Measurements from ENCODE around the gene KATNB1.

Gene KATNB1

DNA sequence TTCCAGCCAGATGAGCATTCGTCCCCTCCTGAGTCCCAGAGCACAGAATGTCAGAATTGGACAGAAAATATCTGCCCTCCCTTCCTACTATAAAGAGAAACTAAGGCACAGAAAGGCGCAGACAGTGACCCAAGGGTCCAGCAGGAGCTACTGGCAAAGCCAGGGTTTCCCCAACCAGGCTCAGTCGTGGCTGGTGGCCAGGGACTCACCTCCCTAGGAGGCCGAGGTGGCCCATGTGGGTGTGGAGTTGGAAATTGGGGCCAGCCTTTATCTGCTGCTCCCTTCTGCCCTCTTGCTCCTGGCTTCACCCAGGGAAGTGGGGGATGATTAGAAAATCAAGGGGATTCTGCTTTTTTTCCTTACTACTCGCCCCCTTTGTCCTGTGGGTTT is 39.9 kb upstream of the KATNB1 start:
- Mint-ChIP-seq H3K4me1 (peaks cover 11 to 15% of the 10 kb centered on the region in 2 donors), H3K36me3 (no peaks in the 10 kb centered on the region), H3K27me3 (no peaks in the 10 kb centered on the region), H3K4me3 (no peak overlapping the region), H3K27ac (no peak overlapping the region), H3K9me3 (no peaks in the 10 kb centered on the region)
- DNase-seq = no peak
- no peak for ATAC-seq (replicated peaks)

DNA sequence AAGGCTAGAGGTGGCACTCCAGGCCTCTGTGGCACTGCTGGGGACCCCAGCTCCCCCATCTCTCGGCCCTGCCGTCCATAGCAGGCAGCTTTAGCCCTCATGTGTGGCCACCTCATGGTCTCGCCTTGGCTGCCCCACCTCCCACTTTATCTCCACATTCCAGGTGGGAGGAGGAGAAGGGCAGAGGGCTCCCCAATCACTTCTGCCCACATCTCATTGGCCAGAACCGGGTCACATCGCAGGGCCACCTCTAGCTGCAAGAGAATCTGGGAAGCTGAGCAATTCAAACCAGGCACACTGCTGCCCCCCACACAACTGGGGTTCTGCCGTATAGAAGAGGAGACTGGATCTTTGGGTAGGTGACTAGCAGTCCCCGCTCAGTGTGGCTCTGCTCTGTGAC is 39.3 kb upstream of the KATNB1 start:
- no peak for DNase-seq
- Mint-ChIP-seq H3K27me3 (no peaks in the 10 kb centered on the region), H3K9me3 (no peaks in the 10 kb centered on the region), H3K4me1 (peaks cover 9 to 10% of the 10 kb centered on the region in 2 donors), H3K27ac (no peak overlapping the region), H3K36me3 (no peaks in the 10 kb centered on the region), H3K4me3 (no peak overlapping the region)
- ATAC-seq (replicated peaks) = no peak

DNA sequence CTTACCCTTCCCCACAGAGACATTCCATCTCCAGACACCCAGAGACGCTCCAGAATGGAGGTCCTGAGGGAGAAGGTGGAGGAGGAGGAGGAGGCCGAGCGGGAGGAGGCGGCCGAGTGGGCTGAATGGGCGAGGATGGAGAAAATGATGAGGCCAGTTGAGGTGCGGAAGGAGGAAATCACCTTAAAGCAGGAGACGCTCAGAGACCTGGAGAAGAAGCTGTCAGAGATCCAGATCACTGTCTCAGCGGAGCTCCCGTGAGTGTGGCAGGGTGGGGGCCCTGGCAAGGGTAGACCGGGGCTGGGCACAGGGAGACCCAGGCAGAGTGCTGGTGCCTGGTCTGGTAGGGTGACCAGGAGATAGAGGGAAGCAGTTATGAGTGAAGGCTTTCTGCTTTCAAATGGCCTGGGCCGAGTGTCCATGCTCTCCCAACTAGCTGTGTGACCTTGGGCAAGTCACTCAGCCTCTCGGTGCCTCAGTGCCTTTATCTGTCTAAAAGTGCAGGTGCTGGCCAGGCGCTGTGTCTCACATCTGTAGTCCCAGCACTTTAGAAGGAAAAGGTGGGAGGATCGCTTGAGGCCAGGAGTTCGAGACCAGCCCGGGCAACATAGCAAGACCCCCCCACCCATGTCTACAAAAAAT is 37.6 kb upstream of the KATNB1 start:
- no peaks in the 10 kb centered on the region for H3K36me3 Mint-ChIP-seq
- no peak for DNase-seq
- no peaks in the 10 kb centered on the region for H3K9me3 Mint-ChIP-seq
- ATAC-seq (replicated peaks) = no peak
- no peaks in the 10 kb centered on the region for H3K27me3 Mint-ChIP-seq
- H3K4me1 Mint-ChIP-seq = peaks cover 9 to 10% of the 10 kb centered on the region in 2 donors
- H3K27ac Mint-ChIP-seq = no peak overlapping the region
- H3K4me3 Mint-ChIP-seq = no peak overlapping the region

GRCh38 chr16:57698812-57699405 is 36.7 kb upstream of the KATNB1 start:
- H3K9me3 Mint-ChIP-seq = no peaks in the 10 kb centered on the region
- H3K4me3 Mint-ChIP-seq = no peak overlapping the region
- no peaks in the 10 kb centered on the region for H3K36me3 Mint-ChIP-seq
- DNase-seq = no peak
- H3K27me3 Mint-ChIP-seq = no peaks in the 10 kb centered on the region
- ATAC-seq (replicated peaks) = no peak
- peaks cover 9 to 10% of the 10 kb centered on the region in 2 donors for H3K4me1 Mint-ChIP-seq
- no peak overlapping the region for H3K27ac Mint-ChIP-seq

DNA sequence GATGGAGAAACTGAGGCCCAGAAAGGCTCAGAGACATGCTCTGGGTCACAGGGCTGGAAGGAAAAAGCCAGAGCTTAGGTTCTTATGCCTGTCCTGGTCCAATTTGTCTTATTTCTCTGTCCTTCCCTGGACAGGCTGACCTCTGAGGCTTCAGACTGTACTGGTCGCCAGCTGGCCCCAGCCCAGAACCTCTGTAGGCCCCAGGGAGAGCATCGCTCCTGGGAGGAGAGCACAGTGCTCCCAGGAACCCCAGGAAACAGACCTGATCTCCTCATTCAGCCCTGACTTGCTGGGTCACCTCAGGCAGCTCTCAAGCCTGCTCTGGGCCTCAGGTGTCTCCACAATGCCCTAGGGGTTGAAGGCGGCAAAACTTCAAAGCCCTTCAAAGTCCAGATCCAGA is 36.1 kb upstream of the KATNB1 start:
- H3K36me3 Mint-ChIP-seq = no peaks in the 10 kb centered on the region
- peaks cover 0 to 4% of the 10 kb centered on the region in 2 donors for H3K27me3 Mint-ChIP-seq
- H3K4me1 Mint-ChIP-seq = peaks cover 9 to 14% of the 10 kb centered on the region in 2 donors
- no peak overlapping the region for H3K4me3 Mint-ChIP-seq
- H3K27ac Mint-ChIP-seq = no peak overlapping the region
- H3K9me3 Mint-ChIP-seq = no peaks in the 10 kb centered on the region
- ATAC-seq (replicated peaks) (no peak), DNase-seq (no peak)

DNA sequence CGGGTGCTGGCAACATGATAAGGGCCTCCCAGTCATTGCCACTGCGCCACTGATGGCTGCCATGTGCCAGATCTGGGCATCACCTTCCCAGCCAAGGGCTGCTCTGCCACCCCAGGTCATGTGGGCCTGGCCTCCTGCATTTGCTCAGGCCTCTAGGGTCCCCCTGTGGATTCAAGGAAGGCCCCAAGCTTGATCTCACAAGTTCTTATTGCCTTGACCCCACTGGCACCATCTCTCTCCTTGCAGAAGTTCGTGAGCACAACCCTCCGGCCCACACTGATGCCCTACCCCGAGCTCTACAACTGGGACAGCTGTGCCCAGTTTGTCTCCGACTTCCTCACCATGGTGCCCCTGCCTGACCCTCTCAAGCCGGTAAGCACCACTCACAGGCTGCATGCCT is 35.7 kb upstream of the KATNB1 start:
- Mint-ChIP-seq H3K36me3 (no peaks in the 10 kb centered on the region), H3K4me3 (no peak overlapping the region), H3K4me1 (peaks cover 5 to 11% of the 10 kb centered on the region in 2 donors), H3K27me3 (peaks cover 0 to 8% of the 10 kb centered on the region in 2 donors), H3K27ac (no peak overlapping the region), H3K9me3 (no peaks in the 10 kb centered on the region)
- DNase-seq (no peak), ATAC-seq (replicated peaks) (no peak)

DNA sequence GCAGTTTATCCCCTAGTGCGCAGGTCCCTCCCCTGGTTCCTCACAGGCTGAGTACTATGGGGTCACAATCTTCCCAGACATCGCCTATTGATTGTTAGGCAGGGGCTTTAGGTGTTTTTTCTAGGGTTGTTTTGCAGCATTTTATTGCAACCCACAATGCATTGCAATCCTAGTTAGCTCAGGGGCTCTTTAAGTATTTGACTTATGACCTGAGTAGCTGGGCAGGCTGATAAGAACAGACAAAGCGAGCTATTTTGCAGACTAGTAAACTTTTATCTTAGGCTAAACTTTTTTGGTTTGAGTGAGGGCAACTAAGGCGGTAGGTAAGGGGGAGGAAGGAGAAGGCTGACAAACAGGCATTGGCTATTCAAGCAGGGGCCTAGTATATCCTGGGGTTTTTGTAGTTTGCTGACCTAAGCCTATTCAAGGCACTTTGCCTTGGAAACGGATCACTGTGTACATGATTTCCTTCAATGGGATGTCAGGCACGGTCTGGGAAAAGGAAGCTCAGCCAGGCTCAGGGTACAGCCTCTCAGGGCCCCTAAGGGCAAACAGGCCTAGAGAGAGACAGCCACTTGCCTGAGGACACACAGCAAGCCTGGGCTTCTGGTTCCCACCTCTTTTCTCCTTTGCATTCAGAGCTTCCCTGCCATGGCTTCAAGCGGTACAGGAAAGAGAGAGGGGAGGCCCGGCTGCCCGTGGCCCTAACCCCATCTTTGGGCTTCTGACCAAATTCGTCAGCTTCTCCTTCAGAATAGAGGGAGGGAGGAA is 34.6 kb upstream of the KATNB1 start:
- H3K9me3 Mint-ChIP-seq = no peaks in the 10 kb centered on the region
- DNase-seq (no peak), ATAC-seq (replicated peaks) (no peak)
- H3K27ac Mint-ChIP-seq = no peak overlapping the region
- no peaks in the 10 kb centered on the region for H3K36me3 Mint-ChIP-seq
- H3K27me3 Mint-ChIP-seq = peaks cover 5 to 8% of the 10 kb centered on the region in 2 donors
- H3K4me3 Mint-ChIP-seq = no peak overlapping the region
- H3K4me1 Mint-ChIP-seq = peaks cover 0 to 5% of the 10 kb centered on the region in 2 donors

- no peak overlapping the region for H3K4me3 Mint-ChIP-seq
- H3K27ac Mint-ChIP-seq = no peak overlapping the region
- DNase-seq (no peak), ATAC-seq (replicated peaks) (no peak)
- H3K27me3 Mint-ChIP-seq = peaks cover 8 to 10% of the 10 kb centered on the region in 2 donors
- peaks cover 0 to 2% of the 10 kb centered on the region in 2 donors for H3K9me3 Mint-ChIP-seq
- H3K4me1 Mint-ChIP-seq = peaks cover 0 to 5% of the 10 kb centered on the region in 2 donors
- no peaks in the 10 kb centered on the region for H3K36me3 Mint-ChIP-seq
These were observed 33.7 kb upstream of the KATNB1 start for GRCh38 chr16:57701759-57702371.

DNA sequence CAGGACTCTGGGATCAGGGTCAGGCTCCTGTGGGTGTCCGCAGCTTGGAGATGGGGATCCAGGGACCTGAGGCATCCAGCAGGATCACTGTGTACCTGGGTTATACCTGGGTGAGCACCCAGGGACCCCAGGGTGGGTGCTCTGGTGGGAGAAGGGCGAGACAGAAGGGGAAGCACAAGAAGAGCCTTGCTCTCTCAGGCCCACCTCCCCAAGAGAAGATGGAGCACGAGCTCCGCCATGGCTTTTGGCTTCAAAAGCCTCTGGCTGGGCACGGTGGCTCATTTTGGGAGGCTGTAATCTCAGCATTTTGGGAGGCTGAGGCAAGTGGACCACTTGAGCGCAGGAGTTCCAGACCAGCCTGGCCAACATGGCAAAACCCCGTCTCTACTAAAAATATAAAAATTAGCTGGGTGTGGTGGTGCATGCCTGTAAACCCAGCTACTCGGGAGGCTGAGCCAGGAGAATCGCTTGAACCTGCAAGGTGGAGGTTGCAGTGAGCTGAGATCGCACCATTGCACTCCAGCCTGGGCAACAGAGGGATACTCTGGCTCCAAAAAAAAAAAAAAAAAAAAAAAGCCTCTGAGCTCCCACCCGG is 32.1 kb upstream of the KATNB1 start:
- Mint-ChIP-seq H3K4me3 (no peak overlapping the region), H3K27ac (no peak overlapping the region), H3K36me3 (no peaks in the 10 kb centered on the region), H3K27me3 (peaks cover 10 to 21% of the 10 kb centered on the region in 2 donors), H3K4me1 (peaks cover 0 to 5% of the 10 kb centered on the region in 2 donors), H3K9me3 (peaks cover 0 to 2% of the 10 kb centered on the region in 2 donors)
- ATAC-seq (replicated peaks) (no peak), DNase-seq (no peak)

GRCh38 chr16:57704011-57704904 is 31.3 kb upstream of the KATNB1 start:
- Mint-ChIP-seq H3K27me3 (peaks cover 10 to 21% of the 10 kb centered on the region in 2 donors), H3K4me3 (no peak overlapping the region), H3K4me1 (peaks cover 0 to 5% of the 10 kb centered on the region in 2 donors), H3K36me3 (no peaks in the 10 kb centered on the region), H3K27ac (no peak overlapping the region), H3K9me3 (peaks cover 0 to 2% of the 10 kb centered on the region in 2 donors)
- DNase-seq = no peak
- no peak for ATAC-seq (replicated peaks)

DNA sequence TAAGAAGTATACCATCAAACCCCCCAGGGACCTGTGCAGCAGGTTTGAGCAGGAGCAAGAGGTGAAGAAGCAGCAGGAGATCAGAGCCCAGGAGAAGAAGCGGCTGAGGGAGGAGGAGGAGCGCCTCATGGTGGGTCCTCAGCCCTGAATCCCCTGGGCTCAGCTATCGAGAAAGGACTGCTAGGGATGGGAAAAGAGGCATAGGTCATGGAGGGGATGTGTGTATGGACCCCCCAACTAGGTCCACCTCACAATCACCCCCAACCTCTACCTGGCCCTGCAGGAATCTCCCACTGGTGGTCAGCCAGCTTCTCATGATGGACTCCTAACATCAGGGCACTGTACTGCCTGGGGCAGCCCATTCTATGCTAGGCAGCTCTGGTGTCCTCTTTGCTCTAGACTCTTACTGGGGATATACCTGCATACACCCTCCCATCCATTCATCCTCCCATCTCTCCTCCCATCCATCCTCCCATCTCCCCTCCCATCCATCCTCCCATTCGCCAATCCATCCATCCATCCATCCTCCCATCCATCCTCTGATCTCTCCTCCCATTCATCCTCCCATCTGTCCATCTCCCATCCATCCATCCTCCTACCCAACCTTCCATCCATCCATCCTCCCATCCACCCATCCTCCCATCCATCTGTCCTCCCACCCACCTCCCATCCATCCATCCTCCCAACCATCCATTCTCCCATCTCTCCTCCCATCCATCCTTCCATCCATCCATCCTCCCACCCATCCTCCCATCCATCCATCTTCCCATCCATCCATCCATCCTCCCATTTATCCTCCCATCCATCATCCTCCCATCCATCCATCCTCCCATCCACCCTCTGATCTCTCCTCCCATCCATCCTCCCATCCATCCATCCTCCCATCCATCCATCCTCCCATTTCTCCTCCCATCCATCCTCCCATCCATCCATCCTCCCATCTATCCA is 30.4 kb upstream of the KATNB1 start:
- ATAC-seq (replicated peaks) (no peak), DNase-seq (no peak)
- Mint-ChIP-seq H3K4me1 (peaks cover 0 to 5% of the 10 kb centered on the region in 2 donors), H3K27me3 (peaks cover 10 to 21% of the 10 kb centered on the region in 2 donors), H3K4me3 (no peak overlapping the region), H3K36me3 (no peaks in the 10 kb centered on the region), H3K27ac (no peak overlapping the region), H3K9me3 (peaks cover 0 to 2% of the 10 kb centered on the region in 2 donors)

- H3K4me1 Mint-ChIP-seq = peaks cover 0 to 5% of the 10 kb centered on the region in 2 donors
- H3K27ac Mint-ChIP-seq = no peak overlapping the region
- peaks cover 10 to 21% of the 10 kb centered on the region in 2 donors for H3K27me3 Mint-ChIP-seq
- H3K4me3 Mint-ChIP-seq = no peak overlapping the region
- ATAC-seq (replicated peaks) (no peak), DNase-seq (no peak)
- H3K9me3 Mint-ChIP-seq = peaks cover 0 to 2% of the 10 kb centered on the region in 2 donors
- no peaks in the 10 kb centered on the region for H3K36me3 Mint-ChIP-seq
These were observed 28.9 kb upstream of the KATNB1 start for GRCh38 chr16:57706717-57707116.

Measured in stimulated activated naive B cell treated with anti-CD40 and anti-IgM and Interleukin-4, amounts not matched to agents 10 μg/mL and 1 μg/mL and 100 μg/mL, for 72 hours (primary cell).